Measurements from ENCODE around the gene UNC5C. TPM values are rescaled to one million over a fixed set of nuclear protein-coding genes. Genes with fewer than 3 reads are reported as not detected.

UNC5C gene
- total RNA-seq, 4 donors from 2014 or later, result 1.7 to 2.4 (median 2.0) TPM

DNA sequence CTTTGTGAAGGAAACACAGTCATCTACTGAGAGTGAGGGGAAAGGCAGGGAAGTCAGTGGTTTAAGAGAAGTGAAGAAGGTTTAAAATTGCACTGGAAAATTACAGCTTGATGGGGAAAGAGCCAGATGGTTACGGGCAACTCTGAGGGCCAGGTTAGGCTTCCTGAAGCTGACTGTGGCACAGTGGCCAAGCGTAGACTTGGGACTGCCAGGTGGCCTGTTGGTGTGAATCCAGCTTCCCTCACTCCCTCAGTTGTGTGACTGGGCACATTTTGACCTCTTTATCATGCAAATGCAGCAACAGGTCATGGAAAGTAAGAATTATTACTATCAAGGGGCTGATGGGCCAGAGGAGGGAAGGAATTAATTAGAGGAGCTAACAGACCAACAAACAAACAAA lies 390.1 kb downstream of the UNC5C start:
- Histone ChIP-seq H3K27me3 (no peaks in the 10 kb centered on the region), H3K36me3 (peaks cover 0 to 11% (median 2%) of the 10 kb centered on the region in 4 donors), H3K27ac (replicated peaks in 1 of 4) (no peak overlapping the region), H3K4me3 (no peak overlapping the region), H3K9me3 (no peaks in the 10 kb centered on the region), H3K4me1 (no peaks in the 10 kb centered on the region)
- WGBS, result 100% methylated on average over 2 of the region's 2 CpGs
- intact Hi-C loops (cut with DNase I), result no loop called here
- TF ChIP-seq CTCF (IDR thresholded peaks at IDR 0.05) (no peak), POLR2A (IDR thresholded peaks at IDR 0.05; ENCODE audit: low read depth) (no peak), EP300 (IDR thresholded peaks at IDR 0.05) (no peak), POLR2AphosphoS5 (IDR thresholded peaks at IDR 0.05) (no peak)
- no peak for DNase-seq (ENCODE audit: extremely low spot score)

GRCh38 chr4:95158045-95158444 lies 390.7 kb downstream of the UNC5C start:
- 84% methylated on average over 2 of the region's 2 CpGs for WGBS
- Histone ChIP-seq H3K9me3 (no peaks in the 10 kb centered on the region), H3K27me3 (no peaks in the 10 kb centered on the region), H3K4me3 (no peak overlapping the region), H3K27ac (replicated peaks in 1 of 4) (no peak overlapping the region), H3K4me1 (no peaks in the 10 kb centered on the region), H3K36me3 (peaks cover 0 to 11% (median 2%) of the 10 kb centered on the region in 4 donors)
- no peak for DNase-seq (ENCODE audit: extremely low spot score)
- TF ChIP-seq CTCF (IDR thresholded peaks at IDR 0.05) (no peak), EP300 (IDR thresholded peaks at IDR 0.05) (no peak), POLR2AphosphoS5 (IDR thresholded peaks at IDR 0.05) (no peak)
- intact Hi-C loops (cut with DNase I), result no loop called here

DNA sequence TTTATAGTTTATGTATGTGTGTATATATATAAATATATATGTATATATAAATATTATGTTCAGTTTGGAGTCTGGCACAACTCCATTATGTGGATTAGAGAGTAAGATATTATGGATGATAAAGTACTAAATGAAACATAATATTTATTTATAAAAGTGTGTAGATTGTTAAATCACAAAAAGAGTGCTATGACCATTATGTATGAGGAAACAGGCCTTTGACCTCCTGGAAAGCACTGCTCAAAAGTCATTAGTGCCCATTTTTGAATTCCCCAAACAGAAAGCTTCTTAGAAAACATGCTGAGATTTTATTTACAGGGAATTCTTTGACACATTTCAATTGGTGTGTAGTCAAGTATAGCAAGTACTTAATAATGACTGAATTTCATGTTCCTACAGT lies 391.2 kb downstream of the UNC5C start:
- TF ChIP-seq CTCF (IDR thresholded peaks at IDR 0.05) (no peak), EP300 (IDR thresholded peaks at IDR 0.05) (no peak), POLR2A (IDR thresholded peaks at IDR 0.05; ENCODE audit: low read depth) (no peak), POLR2AphosphoS5 (IDR thresholded peaks at IDR 0.05) (no peak)
- H3K4me1 ChIP-seq, result no peaks in the 10 kb centered on the region
- H3K4me3 ChIP-seq, result no peak overlapping the region
- DNase-seq (ENCODE audit: extremely low spot score), result no peak
- no peak overlapping the region for H3K27ac ChIP-seq (replicated peaks in 1 of 4)
- no peaks in the 10 kb centered on the region for H3K9me3 ChIP-seq
- intact Hi-C loops (cut with DNase I), result no loop called here
- no peaks in the 10 kb centered on the region for H3K27me3 ChIP-seq
- H3K36me3 ChIP-seq, result peaks cover 0 to 11% (median 2%) of the 10 kb centered on the region in 4 donors

- no peak overlapping the region for H3K4me3 ChIP-seq
- TF ChIP-seq CTCF (IDR thresholded peaks at IDR 0.05) (no peak), EP300 (IDR thresholded peaks at IDR 0.05) (no peak), POLR2AphosphoS5 (IDR thresholded peaks at IDR 0.05) (no peak), POLR2A (IDR thresholded peaks at IDR 0.05; ENCODE audit: low read depth) (no peak)
- 50% methylated on average over 3 of the region's 3 CpGs for WGBS
- no peak for DNase-seq (ENCODE audit: extremely low spot score)
- H3K36me3 ChIP-seq, result peaks cover 0 to 11% (median 2%) of the 10 kb centered on the region in 4 donors
- H3K4me1 ChIP-seq, result no peaks in the 10 kb centered on the region
- no peaks in the 10 kb centered on the region for H3K9me3 ChIP-seq
- intact Hi-C loops (cut with DNase I), result no loop called here
- H3K27me3 ChIP-seq, result no peaks in the 10 kb centered on the region
- no peak overlapping the region for H3K27ac ChIP-seq (replicated peaks in 1 of 4)
Observed at GRCh38 chr4:95156452-95156765, 392.4 kb downstream of the UNC5C start.

DNA sequence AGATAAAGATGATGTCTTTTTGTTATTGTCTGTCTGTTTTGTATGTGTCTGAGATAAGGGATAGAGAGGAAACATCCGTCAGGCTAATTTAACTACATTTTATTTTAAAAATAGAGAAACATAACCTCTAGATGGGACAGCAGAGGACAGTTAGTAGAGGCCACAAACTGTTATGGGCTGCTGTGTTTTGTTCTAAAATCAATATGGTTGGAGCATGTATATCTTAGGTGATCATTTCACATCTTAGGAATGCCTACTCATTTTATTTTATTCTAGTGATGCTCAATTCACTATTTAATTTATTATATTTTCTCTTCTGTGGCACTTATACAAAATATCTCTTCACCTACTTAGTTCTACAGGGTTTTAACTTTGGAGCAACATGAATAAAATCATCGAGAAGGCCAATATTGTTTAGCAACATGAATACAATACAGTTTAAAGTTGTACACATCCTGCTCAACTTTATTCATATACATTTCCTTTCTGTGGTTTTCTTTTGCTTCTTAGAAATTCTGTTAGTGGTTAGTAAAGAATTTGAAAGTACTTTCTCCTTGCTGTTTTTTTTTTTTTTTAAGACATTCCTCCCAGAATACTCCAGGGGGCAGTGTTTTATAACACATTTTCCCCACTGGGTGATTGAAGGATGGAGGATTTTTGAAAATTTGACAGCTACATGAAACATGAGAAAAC lies 392.9 kb downstream of the UNC5C start:
- intact Hi-C loops (cut with DNase I), result no loop called here
- WGBS, result 80% methylated on average over 2 of the region's 2 CpGs

More for the DNA sequence above, 392.9 kb downstream of the UNC5C start:
- no peaks in the 10 kb centered on the region for H3K4me1 ChIP-seq
- DNase-seq (ENCODE audit: extremely low spot score), result no peak
- peaks cover 0 to 11% (median 2%) of the 10 kb centered on the region in 4 donors for H3K36me3 ChIP-seq
- TF ChIP-seq CTCF (IDR thresholded peaks at IDR 0.05) (peak; percentile 19 to 45 (median 40)), POLR2AphosphoS5 (IDR thresholded peaks at IDR 0.05) (no peak)
- H3K27ac ChIP-seq (replicated peaks in 1 of 4), result no peak overlapping the region
- H3K9me3 ChIP-seq, result no peaks in the 10 kb centered on the region
- no peak overlapping the region for H3K4me3 ChIP-seq
- H3K27me3 ChIP-seq, result no peaks in the 10 kb centered on the region
